ENCODE results near the gene GNAT1. TPM values are rescaled to one million over a fixed set of nuclear protein-coding genes. Genes with fewer than 3 reads are reported as not detected.

GNAT1 gene
- total and polyA plus RNA-seq, 2 of the 13 experiments (the other 11 are each of a cell fraction or from before 2014, with no cell fraction given) = 0.15 TPM; not detected in 1

- TF ChIP-seq MXD1 (CRISPR knock-in tag; IDR thresholded peaks at IDR 0.05) (no peak), ZNF549 (CRISPR knock-in tag; IDR thresholded peaks at IDR 0.05) (no peak), CHD2 (IDR thresholded peaks at IDR 0.05; ENCODE audit: low read depth, low read length) (0 out of 2 replicates have a peak, but pooled peaks have one; percentile 12), ZNF24 (IDR thresholded peaks at IDR 0.05) (no peak), ZNF792 (CRISPR knock-in tag; IDR thresholded peaks at IDR 0.05) (peak; percentile 87; the same call in 1 of the 2 replicates), THAP7 (CRISPR knock-in tag; IDR thresholded peaks at IDR 0.05) (peak; percentile 75), POLR2AphosphoS5 (IDR thresholded peaks at IDR 0.05; ENCODE audit: low read depth, low read length) (no peak), ZNF430 (CRISPR knock-in tag; IDR thresholded peaks at IDR 0.05) (peak; percentile 91; the same call in 1 of the 2 replicates), ZFP36L1 (CRISPR knock-in tag; IDR thresholded peaks at IDR 0.05) (no peak), ZNF143 (CRISPR knock-in tag; IDR thresholded peaks at IDR 0.05) (peak; percentile 56; the same call in 1 of the 2 replicates), ADNP (CRISPR knock-in tag; IDR thresholded peaks at IDR 0.05) (0 out of 2 replicates have a peak, but pooled peaks have one; percentile 54), PATZ1 (CRISPR knock-in tag; IDR thresholded peaks at IDR 0.05) (peak; percentile 100), CSRNP2 (CRISPR knock-in tag; conservative IDR thresholded peaks at IDR 0.05; ENCODE audit: low read depth) (no peak), PHB2 (IDR thresholded peaks at IDR 0.05; ENCODE audit: partially characterized antibody) (no peak), SNAPC2 (CRISPR knock-in tag; IDR thresholded peaks at IDR 0.05) (peak; percentile 84; the same call in 1 of the 2 replicates), ASH2L (IDR thresholded peaks at IDR 0.05; ENCODE audit: insufficient read length, low read depth, low read length) (peak; percentile 77), FOXK1 (CRISPR knock-in tag; IDR thresholded peaks at IDR 0.05; ENCODE audit: borderline replicate concordance, low read depth) (peak; percentile 86), BCL3 (CRISPR knock-in tag; IDR thresholded peaks at IDR 0.05) (peak; percentile 99), GPBP1L1 (CRISPR knock-in tag; IDR thresholded peaks at IDR 0.05) (no peak), HNF4A (CRISPR knock-in tag; IDR thresholded peaks at IDR 0.05) (peak; percentile 96), RARA (CRISPR knock-in tag; IDR thresholded peaks at IDR 0.05) (peak; percentile 99)
Measured at GRCh38 chr3:50171540-50172301, 19.7 kb upstream of the GNAT1 start (continued).

Measured in HepG2 (cell line).